GM12873 (cell line): ENCODE data around the gene GRIK2.

Experiments
- TF ChIP-seq, protein P1 (sequence below): IDR thresholded peaks from 2 replicates; pipeline ENCODE4 v1.5.1; 2012; ENCODE audit warnings: low read depth, mild to moderate bottlenecking, moderate library complexity, low read length, control low read depth; ENCODE audit not compliant: insufficient read depth; ENCODE audit errors: missing control alignments

GRIK2 gene

DNA sequence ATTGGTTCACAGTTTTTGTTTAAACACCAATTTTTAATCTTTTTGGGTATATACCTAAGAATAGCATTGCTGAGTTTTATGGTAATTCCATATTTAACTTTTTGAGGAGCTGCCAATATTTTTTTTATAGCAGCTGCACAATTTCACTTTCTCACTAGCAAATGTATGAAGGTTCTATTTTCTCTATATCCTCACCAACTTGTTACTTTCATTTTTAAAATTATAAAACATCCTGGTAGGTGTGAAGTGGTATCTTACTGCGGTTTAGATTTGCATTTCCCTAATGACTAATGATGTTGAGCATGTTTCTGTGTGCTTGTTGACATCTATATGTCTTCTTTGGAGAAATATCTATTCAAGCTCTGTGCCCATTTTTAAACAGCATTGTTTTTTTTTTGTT, 452.1 kb downstream of the GRIK2 start:
- TF ChIP-seq, protein P1, sequence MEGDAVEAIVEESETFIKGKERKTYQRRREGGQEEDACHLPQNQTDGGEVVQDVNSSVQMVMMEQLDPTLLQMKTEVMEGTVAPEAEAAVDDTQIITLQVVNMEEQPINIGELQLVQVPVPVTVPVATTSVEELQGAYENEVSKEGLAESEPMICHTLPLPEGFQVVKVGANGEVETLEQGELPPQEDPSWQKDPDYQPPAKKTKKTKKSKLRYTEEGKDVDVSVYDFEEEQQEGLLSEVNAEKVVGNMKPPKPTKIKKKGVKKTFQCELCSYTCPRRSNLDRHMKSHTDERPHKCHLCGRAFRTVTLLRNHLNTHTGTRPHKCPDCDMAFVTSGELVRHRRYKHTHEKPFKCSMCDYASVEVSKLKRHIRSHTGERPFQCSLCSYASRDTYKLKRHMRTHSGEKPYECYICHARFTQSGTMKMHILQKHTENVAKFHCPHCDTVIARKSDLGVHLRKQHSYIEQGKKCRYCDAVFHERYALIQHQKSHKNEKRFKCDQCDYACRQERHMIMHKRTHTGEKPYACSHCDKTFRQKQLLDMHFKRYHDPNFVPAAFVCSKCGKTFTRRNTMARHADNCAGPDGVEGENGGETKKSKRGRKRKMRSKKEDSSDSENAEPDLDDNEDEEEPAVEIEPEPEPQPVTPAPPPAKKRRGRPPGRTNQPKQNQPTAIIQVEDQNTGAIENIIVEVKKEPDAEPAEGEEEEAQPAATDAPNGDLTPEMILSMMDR: no peak

- TF ChIP-seq, protein P1: no peak
Measured at GRCh38 chr6:101847690-101848089, 454.2 kb downstream of the GRIK2 start.

DNA sequence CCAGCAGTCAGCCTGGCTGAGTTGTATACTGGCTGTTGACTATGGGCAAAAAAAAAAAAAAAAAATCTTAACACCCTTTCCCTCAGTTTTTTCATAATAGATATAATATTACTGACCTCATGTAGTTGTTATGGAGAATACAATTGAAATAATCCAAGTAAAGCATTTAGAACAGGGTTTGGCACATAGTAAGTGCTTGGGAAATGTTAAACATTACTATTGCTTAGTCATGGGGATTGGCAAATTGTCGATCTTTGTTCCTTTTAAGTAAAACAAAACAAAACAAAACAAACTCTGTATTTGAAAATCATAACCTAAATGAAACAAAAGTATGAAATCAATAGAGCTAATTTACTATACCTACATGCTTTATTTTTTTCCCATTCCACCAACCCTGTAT, 458.4 kb downstream of the GRIK2 start:
- TF ChIP-seq, protein P1: no peak

- TF ChIP-seq, protein P1: no peak
Measured at GRCh38 chr6:101853231-101854085, 459.9 kb downstream of the GRIK2 start.

DNA sequence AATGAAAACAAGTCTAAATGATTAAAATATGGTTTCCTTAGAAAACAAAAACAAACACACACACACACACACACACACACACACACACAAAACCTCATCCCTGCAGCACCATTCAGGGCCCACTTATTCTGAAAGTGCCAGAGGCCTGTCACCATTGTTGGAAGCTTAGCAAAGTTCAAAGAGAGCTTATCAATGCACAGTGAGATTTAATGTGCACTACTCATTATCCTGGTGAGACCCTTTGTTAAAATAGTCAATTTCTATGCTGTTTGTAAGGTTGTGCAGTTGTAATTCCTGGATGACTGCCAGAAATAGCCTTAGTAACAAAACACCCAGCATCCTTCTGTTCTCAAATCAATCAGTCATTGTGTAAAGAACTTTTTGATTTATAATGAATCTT, 482.9 kb downstream of the GRIK2 start:
- TF ChIP-seq, protein P1: no peak

DNA sequence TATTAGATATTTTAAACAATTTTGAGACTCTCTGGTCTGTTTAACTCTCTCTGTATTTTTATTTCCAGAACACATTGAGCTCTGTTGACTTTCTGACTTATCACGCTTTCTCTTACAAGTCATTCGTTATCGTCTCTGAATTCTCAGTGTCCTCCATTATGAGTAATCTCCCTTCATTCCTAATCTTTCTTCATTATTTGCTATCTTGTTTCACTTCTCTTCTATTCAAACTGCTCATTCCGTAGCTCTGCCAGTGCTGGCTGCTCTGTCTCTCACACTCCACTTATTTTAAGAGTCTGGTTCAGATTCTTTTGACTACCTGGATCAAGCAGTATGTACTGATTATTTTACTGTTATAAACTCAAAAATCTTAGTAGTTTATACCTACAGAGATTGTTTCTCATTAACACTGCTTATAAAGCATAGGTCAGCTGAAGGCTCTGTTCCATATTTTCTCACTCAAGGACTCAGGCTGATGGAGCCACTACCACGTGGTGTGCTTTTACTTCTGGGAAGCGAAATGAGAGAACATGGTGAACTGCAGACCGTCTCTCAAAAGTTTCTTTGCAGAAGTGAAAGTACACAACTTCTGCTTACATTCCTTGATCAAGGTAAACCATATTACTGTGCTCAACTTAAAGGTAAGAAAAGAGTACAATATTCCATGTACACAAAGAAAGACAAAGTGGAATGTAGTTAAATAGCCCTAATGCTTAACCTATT, 485.2 kb downstream of the GRIK2 start:
- TF ChIP-seq, protein P1: no peak

GRCh38 chr6:101879782-101880181, 486.3 kb downstream of the GRIK2 start:
- TF ChIP-seq, protein P1: no peak
